Fibroblast of pulmonary artery (primary cell): ENCODE data around the gene ROR1.

Experiments used
- DNase-seq: peaks from one replicate; pipeline ENCODE4 v3.0.0-alpha.2; 2010; ENCODE audit warnings: low read depth
- H3K4me3 ChIP-seq: replicated peaks from 2 replicates; pipeline ENCODE4 v1.5.1; 2011; ENCODE audit warnings: low read depth, mild to moderate bottlenecking, control low read depth, low read length, moderate library complexity
- CTCF ChIP-seq: IDR thresholded peaks from 2 replicates; pipeline ENCODE4 v1.5.1; 2011; ENCODE audit warnings: mild to moderate bottlenecking, control low read depth, low read length, inconsistent platforms; ENCODE audit errors: missing control alignments

Gene ROR1

DNA sequence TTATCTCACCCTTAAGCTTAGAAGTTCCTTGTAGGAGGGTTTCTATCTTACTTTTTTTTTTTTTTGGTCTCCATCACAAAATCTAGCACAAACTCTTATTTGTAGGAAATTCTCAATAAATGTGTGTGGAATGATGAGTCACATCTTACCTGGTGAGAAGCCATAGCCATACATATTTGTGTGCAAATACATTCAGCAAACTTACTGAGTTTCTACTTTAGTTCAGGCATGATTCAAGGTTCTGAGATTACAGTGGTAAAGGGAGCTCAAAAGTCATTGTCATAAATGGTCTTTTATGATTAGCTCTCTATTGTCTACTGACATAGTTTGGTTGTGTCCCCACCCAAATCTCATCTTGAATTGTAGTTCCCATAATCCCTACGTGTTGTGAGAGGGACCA, 236.5 kb downstream of the ROR1 start:
- no peak for TF ChIP-seq CTCF
- no peak for DNase-seq
- no peak overlapping the region for H3K4me3 ChIP-seq

- TF ChIP-seq CTCF: no peak
- DNase-seq: no peak
- H3K4me3 ChIP-seq: no peak overlapping the region
Measured at GRCh38 chr1:64013395-64013794, 239.6 kb downstream of the ROR1 start.

GRCh38 chr1:64019818-64020217, 246.0 kb downstream of the ROR1 start:
- DNase-seq: peak; percentile 57
- TF ChIP-seq CTCF: no peak
- H3K4me3 ChIP-seq: no peak overlapping the region

- no peak for TF ChIP-seq CTCF
- H3K4me3 ChIP-seq: no peak overlapping the region
- DNase-seq: no peak
Measured at GRCh38 chr1:64021066-64021465, 247.2 kb downstream of the ROR1 start.

- H3K4me3 ChIP-seq: no peak overlapping the region
- no peak for TF ChIP-seq CTCF
- DNase-seq: no peak
Measured at GRCh38 chr1:64025051-64025450, 251.2 kb downstream of the ROR1 start.

DNA sequence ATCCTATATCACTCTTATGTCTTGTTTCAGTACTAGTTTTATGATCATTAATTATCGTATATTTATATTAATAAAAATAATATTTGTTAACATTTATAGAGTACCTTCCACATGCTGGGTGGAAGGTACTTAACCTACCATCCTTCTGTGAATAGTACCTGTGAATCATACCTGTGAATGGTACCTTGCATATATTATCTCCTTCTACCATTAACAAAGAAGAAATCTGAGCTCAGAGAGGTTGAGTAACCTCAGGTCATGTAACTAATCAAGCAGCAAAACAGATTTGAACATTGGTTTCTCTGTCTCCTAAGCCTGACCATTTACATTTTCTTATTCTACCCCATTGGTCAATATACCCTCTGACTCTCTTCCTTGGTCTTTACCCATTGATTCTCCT, 255.2 kb downstream of the ROR1 start:
- H3K4me3 ChIP-seq: no peak overlapping the region
- no peak for TF ChIP-seq CTCF
- DNase-seq: no peak

GRCh38 chr1:64030411-64030810, 256.6 kb downstream of the ROR1 start:
- no peak overlapping the region for H3K4me3 ChIP-seq
- no peak for TF ChIP-seq CTCF
- no peak for DNase-seq
